ENCODE results near the gene RIGI.
"Not testable (repeated sequence)": the region's sequence is repeated elsewhere in the genome, so short reads cannot be mapped to it uniquely, and the experiment has no call there.

RIGI gene

DNA sequence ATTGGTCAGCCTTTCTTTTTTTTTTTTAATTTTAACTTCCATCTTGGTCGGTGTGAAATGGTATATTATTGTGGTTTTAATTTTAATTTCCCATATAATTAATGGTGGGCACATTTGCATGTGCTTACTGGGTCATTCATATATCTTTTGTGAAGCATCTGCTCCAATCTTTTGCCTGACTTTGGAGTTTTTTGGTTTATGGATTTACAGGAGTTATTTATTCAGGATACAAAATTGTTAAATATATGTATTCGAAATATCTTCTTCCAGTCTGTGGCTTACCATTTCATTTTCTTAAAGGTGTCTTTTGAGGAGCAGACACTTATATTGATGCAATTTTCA is 682 bp upstream of the RIGI start:
- DNase-seq (ENCODE audit: low read depth) = no peak

DNA sequence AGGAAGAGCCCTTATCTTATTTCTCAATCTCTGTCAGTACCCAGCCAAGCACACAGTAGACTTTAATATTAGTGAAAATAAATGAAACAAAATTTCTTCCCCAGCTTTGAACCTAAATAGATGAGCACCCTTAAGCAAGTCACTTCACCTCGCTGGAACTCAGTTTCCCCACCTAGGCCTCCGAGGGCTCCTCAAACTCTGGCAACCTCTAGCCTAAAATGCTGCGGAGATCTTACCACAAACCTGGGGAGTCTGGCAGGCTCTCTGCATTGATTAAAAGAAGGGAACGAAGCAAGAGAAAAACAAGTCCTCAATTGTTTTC is 326 bp downstream of the RIGI start:
- no peak for DNase-seq (ENCODE audit: low read depth)

DNA sequence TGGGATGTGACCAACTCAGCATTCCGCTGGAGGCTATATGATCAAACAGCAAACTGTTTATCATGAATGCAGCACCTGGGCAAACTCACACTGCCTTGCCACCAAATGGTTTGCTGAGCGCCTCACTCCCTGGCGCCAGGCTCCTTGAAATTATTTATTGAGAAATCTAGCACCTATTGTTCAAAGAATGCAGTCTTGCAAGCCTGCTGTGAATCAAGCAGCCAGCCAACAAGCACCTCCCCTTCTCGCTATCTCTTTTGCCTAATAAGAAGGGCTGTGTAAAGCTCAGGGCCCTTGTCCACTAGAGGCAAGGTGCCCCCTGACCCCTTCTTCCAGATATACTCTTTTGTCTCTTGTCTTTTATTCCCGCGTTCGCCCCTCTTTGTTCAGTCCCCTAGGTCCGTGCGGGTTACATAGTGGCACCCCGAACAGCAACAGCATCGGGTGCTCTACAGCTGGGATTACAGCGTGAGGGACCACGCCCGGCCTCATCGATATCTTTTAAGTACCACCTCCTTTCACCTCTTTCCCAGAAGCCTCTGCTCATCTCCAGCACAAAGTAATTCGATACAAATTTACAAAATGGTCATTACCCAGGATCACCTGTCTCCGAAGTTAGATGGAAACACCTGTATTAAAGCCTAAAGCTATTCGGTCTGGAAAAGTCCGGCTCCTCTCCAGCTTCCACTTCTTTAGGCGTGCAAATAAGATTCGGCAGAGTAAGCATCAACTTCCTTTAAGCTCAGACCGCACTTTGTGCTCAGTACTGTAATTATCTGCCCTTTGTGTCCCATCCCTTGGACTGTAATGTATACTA is 896 bp downstream of the RIGI start:
- no peak for DNase-seq (ENCODE audit: low read depth)

GRCh38 chr9:32524558-32524891 is 1.5 kb downstream of the RIGI start:
- DNase-seq (ENCODE audit: low read depth) = not testable (repeated sequence)

GRCh38 chr9:32523910-32524309 is 2.1 kb downstream of the RIGI start:
- no peak for DNase-seq (ENCODE audit: low read depth)

- DNase-seq (ENCODE audit: low read depth) = no peak
Measured at GRCh38 chr9:32518276-32518675, 7.7 kb downstream of the RIGI start.

DNA sequence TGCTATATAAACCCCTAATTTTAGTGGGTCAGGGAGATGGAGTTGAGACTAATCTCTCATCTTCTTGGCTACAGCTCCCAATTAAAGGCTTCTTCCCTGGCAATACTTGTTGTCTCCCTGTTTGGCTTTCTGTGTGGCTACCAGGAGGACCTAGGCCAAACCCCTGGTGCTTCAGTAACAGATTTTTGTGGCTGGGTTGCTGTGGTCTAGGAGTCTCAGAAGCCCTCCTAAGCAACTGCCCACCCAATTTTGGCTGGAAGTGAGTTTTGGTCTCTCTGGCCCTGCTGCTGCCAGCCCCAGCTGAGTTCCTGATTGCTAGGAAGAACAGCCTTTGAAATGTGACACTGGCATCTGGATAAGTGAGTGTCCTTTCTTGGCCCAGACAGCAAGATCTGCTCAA is 9.8 kb downstream of the RIGI start:
- no peak for DNase-seq (ENCODE audit: low read depth)

GRCh38 chr9:32508728-32509127 is 17.3 kb downstream of the RIGI start:
- DNase-seq (ENCODE audit: low read depth) = no peak

DNA sequence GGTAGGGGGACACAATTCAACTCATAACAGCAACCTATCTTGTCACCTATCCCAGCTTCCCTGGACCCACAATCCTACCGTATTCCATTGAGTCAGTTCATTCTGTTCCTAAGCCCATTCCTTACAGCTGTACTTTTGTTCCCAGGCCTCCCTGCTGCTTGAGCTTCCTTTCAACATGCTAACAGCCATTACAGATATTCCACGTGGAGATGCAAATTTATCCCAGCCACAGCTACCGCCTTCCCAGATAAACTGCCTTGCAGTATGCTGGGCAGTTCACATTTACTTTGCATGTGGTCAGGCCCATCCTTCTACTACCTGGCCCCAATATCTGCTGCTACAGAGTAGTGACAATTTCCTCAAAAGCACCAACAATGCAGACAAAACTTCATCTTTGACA is 23.0 kb downstream of the RIGI start:
- no peak for DNase-seq (ENCODE audit: low read depth)

GRCh38 chr9:32502464-32502863 is 23.5 kb downstream of the RIGI start:
- peak; percentile 85 for DNase-seq (ENCODE audit: low read depth)

GRCh38 chr9:32501868-32502267 is 24.1 kb downstream of the RIGI start:
- no peak for DNase-seq (ENCODE audit: low read depth)

- peak; percentile 34 for DNase-seq (ENCODE audit: low read depth)
Measured at GRCh38 chr9:32500768-32501167, 25.2 kb downstream of the RIGI start.

GRCh38 chr9:32497921-32498320 is 28.1 kb downstream of the RIGI start:
- no peak for DNase-seq (ENCODE audit: low read depth)

GRCh38 chr9:32490601-32491000 is 35.4 kb downstream of the RIGI start:
- DNase-seq (ENCODE audit: low read depth) = no peak

DNA sequence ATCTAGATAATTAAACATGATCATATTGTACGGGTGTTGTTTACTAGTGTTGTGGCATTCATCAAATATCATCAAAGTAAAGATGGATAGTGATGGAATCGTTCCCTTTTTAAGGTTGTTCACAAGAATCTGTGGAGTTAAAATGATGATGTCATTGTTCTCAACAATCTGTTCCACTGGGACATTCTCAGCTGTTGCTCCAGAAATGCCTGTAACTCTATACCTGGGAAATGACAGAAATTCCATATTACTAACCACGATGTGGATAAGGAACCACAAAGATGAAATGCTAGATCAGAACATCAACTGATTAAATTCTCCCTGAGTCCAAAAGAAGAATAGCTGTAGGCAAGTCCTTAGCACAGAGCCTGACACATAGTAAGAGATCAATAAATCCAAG is 38.0 kb downstream of the RIGI start:
- peak; percentile 83 for DNase-seq (ENCODE audit: low read depth)

GRCh38 chr9:32486839-32487562 is 39.0 kb downstream of the RIGI start:
- peak; percentile 54 for DNase-seq (ENCODE audit: low read depth)

DNA sequence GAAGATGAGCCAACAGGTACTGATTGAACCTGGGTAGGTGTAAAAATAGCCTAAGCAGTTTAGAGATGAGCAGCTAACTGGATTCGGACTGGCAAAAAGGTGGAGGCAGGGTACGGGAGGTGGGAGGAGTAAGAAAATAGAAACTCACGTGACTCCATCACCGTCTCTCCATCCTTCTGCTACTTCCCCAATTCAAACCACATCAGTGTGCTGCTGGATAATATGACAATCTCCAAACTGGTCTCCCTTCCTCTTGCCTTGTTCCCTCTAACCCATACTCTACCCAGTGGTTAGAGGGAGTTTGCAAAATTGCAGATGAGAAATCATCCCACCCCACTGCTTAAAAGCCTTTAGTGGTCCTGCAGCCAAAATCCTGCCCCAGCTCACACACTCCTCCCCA is 42.7 kb downstream of the RIGI start:
- DNase-seq (ENCODE audit: low read depth) = no peak

Data from non-pigmented ciliary epithelial cell (primary cell).